Endothelial cell of umbilical vein (primary cell): ENCODE measurements around the gene EPHX1. TPM values are rescaled to one million over a fixed set of nuclear protein-coding genes. Genes with fewer than 3 reads are reported as not detected.

Source experiments
- BruUV-seq: library from RNA; stranded (reverse); fragments of 400-500 nt; replicated peaks from 2 replicates; lab custom pipeline; 2021; lab: Mats Ljungman, UMichigan
- CTCF ChIA-PET: fragments of 300-600, 350-600 bp; sonication (Branson Sonifier 250); formaldehyde crosslinking; loops from one replicate; lab custom pipeline; 2021; ENCODE audit warnings: antibody characterized with exemption, inconsistent platforms; lab: Charles Lee
- POLR2A ChIA-PET: fragments of 300-600, 350-600 bp; sonication (Branson Sonifier 250); formaldehyde crosslinking; loops from one replicate; lab custom pipeline; 2021; ENCODE audit warnings: antibody characterized with exemption, inconsistent platforms; lab: Charles Lee
- DNase-seq: peaks from one replicate; pipeline ENCODE4 v3.0.0-alpha.2; 2011; ENCODE audit warnings: low read depth, low spot score
- FAIRE-seq: peaks from 2 replicates; lab custom pipeline; 2011; peaks lifted over from hg19 to GRCh38; lab: Jason Lieb, UNC
- H2AFZ ChIP-seq: 2 replicates; pipeline ENCODE4 v1.6.0; 2012; ENCODE audit warnings: low read depth, low read length, control low read depth, inconsistent platforms
- H3K27ac ChIP-seq: 2 replicates; pipeline ENCODE4 v1.5.1; 2011; ENCODE audit warnings: low read depth, mild to moderate bottlenecking, control low read depth, low read length, moderate library complexity; ENCODE audit not compliant: insufficient read depth
- H3K27me3 ChIP-seq, 2 experiments: 2 replicates each; pipeline versions ENCODE4 v1.6.0 to v1.6.1; 2011; ENCODE audit warnings: low read length in 2 of 2, mixed read lengths in 1 of 2; ENCODE audit not compliant: control insufficient read depth in 2 of 2, insufficient read depth in 2 of 2
- H3K36me3 ChIP-seq, 2 experiments: 2 replicates in 1 of 2; 3 replicates in 1 of 2; pipeline ENCODE4 v1.5.1; 2011; ENCODE audit warnings: low read length in 2 of 2, mild to moderate bottlenecking in 1 of 2, moderate library complexity in 1 of 2; ENCODE audit not compliant: control insufficient read depth in 2 of 2, insufficient read depth in 2 of 2; ENCODE audit errors: extremely low read depth in 1 of 2
- H3K4me1 ChIP-seq: 3 replicates; pipeline ENCODE4 v1.5.1; 2011; ENCODE audit warnings: mild to moderate bottlenecking, low read length; ENCODE audit not compliant: control insufficient read depth, insufficient read depth; ENCODE audit errors: extremely low read depth
- H3K4me2 ChIP-seq: 2 replicates; pipeline ENCODE4 v1.6.1; 2011; ENCODE audit warnings: low read length, control low read depth, mixed read lengths; ENCODE audit not compliant: insufficient read depth
- H3K4me3 ChIP-seq, 3 experiments: fragments of 200-600 bp in 1 of 3; sonication (generic), shearing (Covaris generic) in 1 of 3; replicated peaks in 1 of 3; 2 replicates each; pipeline ENCODE4 v1.5.1; 2011 to 2016; ENCODE audit warnings: control low read depth in 3 of 3, low read length in 3 of 3, mild to moderate bottlenecking in 2 of 3, inconsistent platforms in 1 of 3, low read depth in 1 of 3, moderate library complexity in 1 of 3; ENCODE audit not compliant: insufficient read depth in 1 of 3
- H3K79me2 ChIP-seq: 2 replicates; pipeline ENCODE4 v1.6.0; 2012; ENCODE audit warnings: low read length, inconsistent platforms; ENCODE audit not compliant: control insufficient read depth, insufficient read depth
- H3K9ac ChIP-seq: replicated peaks from 2 replicates; pipeline ENCODE3; 2011; ENCODE audit warnings: low read length, control low read depth; ENCODE audit not compliant: insufficient read depth; ENCODE audit errors: extremely low read depth
- H3K9me1 ChIP-seq: replicated peaks from 3 replicates; pipeline ENCODE4 v1.6.0; 2011; ENCODE audit warnings: mild to moderate bottlenecking, low read length; ENCODE audit not compliant: control insufficient read depth, insufficient read depth; ENCODE audit errors: extremely low read depth
- H3K9me3 ChIP-seq: replicated peaks from 2 replicates; pipeline ENCODE4 v1.5.1; 2012; ENCODE audit warnings: low read length, inconsistent platforms; ENCODE audit not compliant: control insufficient read depth, insufficient read depth
- H4K20me1 ChIP-seq: replicated peaks from 2 replicates; pipeline ENCODE3; 2011; ENCODE audit warnings: mild to moderate bottlenecking, low read length; ENCODE audit not compliant: control insufficient read depth, insufficient read depth; ENCODE audit errors: extremely low read depth
- EZH2 ChIP-seq: IDR thresholded peaks from 2 replicates; pipeline ENCODE4 v1.6.1; 2012; ENCODE audit warnings: borderline replicate concordance, low read depth, mild to moderate bottlenecking, moderate library complexity, low read length, inconsistent platforms; ENCODE audit not compliant: severe bottlenecking
- FOS ChIP-seq: IDR thresholded peaks from 2 replicates; pipeline ENCODE4 v1.6.1; 2011; ENCODE audit warnings: mild to moderate bottlenecking, low read length, moderate library complexity, borderline replicate concordance; ENCODE audit not compliant: insufficient read depth
- GATA2 ChIP-seq: IDR thresholded peaks from 2 replicates; pipeline ENCODE4 v1.7.0; 2011; ENCODE audit warnings: low read depth, mild to moderate bottlenecking, moderate library complexity, mixed read lengths, low read length; ENCODE audit not compliant: insufficient read length, insufficient read depth
- JUN ChIP-seq: IDR thresholded peaks from 2 replicates; pipeline ENCODE4 v1.6.1; 2011; ENCODE audit warnings: borderline replicate concordance, low read depth; ENCODE audit not compliant: insufficient read length, insufficient read depth
- MYC ChIP-seq: IDR thresholded peaks from one replicate; pipeline ENCODE4 v1.6.1; 2011; ENCODE audit warnings: mild to moderate bottlenecking, low read depth, low read length
- POLR2A ChIP-seq: IDR thresholded peaks from 2 replicates; pipeline ENCODE4 v1.6.1; 2012; ENCODE audit warnings: low read depth, mild to moderate bottlenecking, control low read depth, low read length
- POLR2AphosphoS5 ChIP-seq: IDR thresholded peaks from 2 replicates; pipeline ENCODE4 v1.6.1; 2012; ENCODE audit warnings: low read depth, mild to moderate bottlenecking, control low read depth, low read length, moderate library complexity; ENCODE audit not compliant: insufficient read depth
- dilution Hi-C: fragments of 300-500 bp; cut with MboI; formaldehyde crosslinking; loops from one replicate; pipeline ENCODE4 v1.15.0; 2019; ENCODE audit warnings: low sequenced_read_pairs; ENCODE audit not compliant: extremely low pct_ligation_motif_present
- intact Hi-C: fragments of 100-400 bp; cut with micrococcal nuclease; formaldehyde crosslinking; loops from one replicate; pipeline ENCODE4 v1.10.0; 2022
- polyA plus RNA-seq, 4 experiments: library from polyadenylated mRNA; depleted of rRNA in 3 of 4; stranded (reverse) in 3 of 4; unstranded in 1 of 4; fragments of >200 nt; gene quantifications; 2 replicates each; pipeline versions ENCODE4 v1.2.1 to v1.2.3, GENCODE V29; 2011 to 2012; ENCODE audit warnings: missing spikeins in 1 of 4
- total RNA-seq: library from RNA; stranded (reverse); gene quantifications from 2 replicates; pipeline ENCODE4 v1.2.3, GENCODE V29; 2021
- TF ChIP-seq, protein P1 (sequence below), 2 donors: IDR thresholded peaks; 1 replicate in 1 of 2; 2 replicates in 1 of 2; pipeline ENCODE4 v1.5.1; 2011; ENCODE audit warnings: low read length in 2 of 2, mild to moderate bottlenecking in 2 of 2, moderate library complexity in 2 of 2, control low read depth in 1 of 2, inconsistent platforms in 1 of 2, low read depth in 1 of 2; ENCODE audit not compliant: insufficient read depth in 1 of 2; ENCODE audit errors: extremely low read depth in 1 of 2
- TF ChIP-seq, protein P2 (sequence below): IDR thresholded peaks from 2 replicates; pipeline ENCODE4 v1.6.1; 2011; ENCODE audit not compliant: insufficient read depth, insufficient read length

EPHX1 gene
- total and polyA plus RNA-seq, 2 donors (not counting 3 experiments of a cell fraction or from before 2014, with no cell fraction given), result 23.7 to 25.2 TPM

DNA sequence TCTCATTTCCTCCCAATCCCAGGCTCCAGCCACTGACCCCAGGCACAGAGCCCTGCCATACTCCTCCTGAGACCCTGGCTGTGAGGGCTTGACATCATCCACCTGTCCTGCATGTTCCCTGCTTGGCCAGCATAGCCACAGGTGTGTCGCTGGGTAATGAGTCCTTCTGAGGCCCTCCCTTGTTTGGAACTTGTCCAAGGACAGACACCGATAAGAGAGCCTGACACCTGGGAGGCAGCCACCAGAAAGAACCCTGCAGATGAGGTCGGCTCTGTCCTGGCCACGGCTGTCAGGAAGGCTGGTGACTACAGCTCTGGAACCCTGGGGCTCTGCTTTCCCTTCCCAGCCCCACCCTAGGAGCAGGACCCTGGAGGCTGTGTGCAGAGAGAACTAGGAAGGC is 37.7 kb downstream of the EPHX1 start:
- Histone ChIP-seq H3K9me1 (no peaks in the 10 kb centered on the region), H3K9ac (no peak overlapping the region), H3K27ac (no peak overlapping the region), H3K36me3 (peaks cover 0 to 7% of the 10 kb centered on the region in 2 experiments), H3K79me2 (no peaks in the 10 kb centered on the region), H3K4me3 (no peak overlapping the region), H3K9me3 (no peaks in the 10 kb centered on the region), H3K4me2 (no peak overlapping the region), H3K4me1 (no peaks in the 10 kb centered on the region), H3K27me3 (no peaks in the 10 kb centered on the region), H2AFZ (no peak overlapping the region), H4K20me1 (no peaks in the 10 kb centered on the region)
- POLR2A ChIA-PET, result no interaction called here
- FAIRE-seq (no peak), DNase-seq (no peak)
- dilution Hi-C loops, result no loop called here
- CTCF ChIA-PET, result interaction anchor here (0.5 to 3.7 kb wide), 6 partner anchors 17 to 373 kb away, joined by 3 to 29 read pairs (median 4); partner anchors contain the start of gene SRP9
- no peak for TF ChIP-seq FOS
- BruUV-seq, result no TSS peak
- intact Hi-C loops, result loop anchor here (5.0 kb wide), 1 partner anchor 65 kb away; no protein-coding TSS in a partner anchor

DNA sequence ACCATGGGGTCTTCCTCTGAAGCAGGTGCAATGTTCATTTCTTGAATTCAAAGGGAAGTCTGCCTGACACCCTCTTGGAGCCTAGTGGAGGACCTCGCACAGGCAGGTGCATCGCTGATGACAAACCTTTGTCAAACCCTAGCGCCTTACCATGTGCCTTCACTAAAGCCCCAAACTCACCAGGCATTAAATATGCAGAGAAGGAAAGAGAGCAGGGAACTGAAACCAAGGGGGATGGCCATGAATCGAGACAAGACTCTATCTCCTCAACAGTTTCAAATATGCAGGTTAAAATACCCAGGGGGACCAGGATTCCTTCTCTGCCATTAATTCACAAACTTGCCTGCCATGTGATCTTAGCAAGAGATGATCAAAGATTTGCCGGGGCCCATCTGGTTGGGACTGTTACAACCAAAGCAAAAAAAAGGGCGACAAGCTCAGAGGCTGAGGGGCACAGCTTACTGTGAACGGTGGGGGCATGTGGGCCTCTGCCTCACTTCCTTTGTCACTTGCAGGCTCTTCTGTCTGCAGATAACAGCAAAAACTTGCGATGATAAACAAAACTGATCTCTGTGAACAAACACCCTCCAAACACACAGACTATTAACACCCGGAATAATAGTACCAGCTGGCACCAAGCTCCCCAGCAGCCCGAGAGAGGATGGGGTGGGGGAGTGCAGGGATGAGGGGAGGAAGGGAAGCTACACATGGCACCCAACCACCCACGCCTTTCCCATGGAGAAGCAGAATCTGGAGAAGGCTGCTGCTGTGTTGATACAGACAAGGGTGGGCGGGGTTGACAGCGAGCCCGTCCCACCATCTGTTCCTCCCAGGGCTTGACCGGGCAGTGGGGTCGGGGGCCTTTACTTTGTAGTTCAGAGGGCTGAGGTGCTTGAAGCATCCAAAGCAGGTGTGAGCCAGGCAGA is 38.4 kb downstream of the EPHX1 start:
- BruUV-seq, result no TSS peak
- dilution Hi-C loops, result no loop called here
- Histone ChIP-seq H3K27ac (no peak overlapping the region), H3K4me2 (no peak overlapping the region), H3K27me3 (no peaks in the 10 kb centered on the region), H3K36me3 (peaks cover 0 to 7% of the 10 kb centered on the region in 2 experiments), H3K4me1 (no peaks in the 10 kb centered on the region), H3K4me3 (no peak overlapping the region), H3K79me2 (no peaks in the 10 kb centered on the region), H4K20me1 (no peaks in the 10 kb centered on the region), H3K9me3 (no peaks in the 10 kb centered on the region), H2AFZ (no peak overlapping the region), H3K9ac (no peak overlapping the region), H3K9me1 (no peaks in the 10 kb centered on the region)
- intact Hi-C loops, result loop anchor here (5.0 kb wide), 1 partner anchor 64 kb away; no protein-coding TSS in a partner anchor
- ChIA-PET CTCF (interaction anchor here (1.0 to 2.6 kb wide), 2 partner anchors 16 to 63 kb away, joined by 3 to 8 read pairs; no protein-coding TSS in a partner anchor), POLR2A (no interaction called here)
- TF ChIP-seq POLR2A (no peak), EZH2 (no peak), POLR2AphosphoS5 (no peak), JUN (no peak), GATA2 (no peak), MYC (no peak), FOS (no peak)
- TF ChIP-seq, protein P1, sequence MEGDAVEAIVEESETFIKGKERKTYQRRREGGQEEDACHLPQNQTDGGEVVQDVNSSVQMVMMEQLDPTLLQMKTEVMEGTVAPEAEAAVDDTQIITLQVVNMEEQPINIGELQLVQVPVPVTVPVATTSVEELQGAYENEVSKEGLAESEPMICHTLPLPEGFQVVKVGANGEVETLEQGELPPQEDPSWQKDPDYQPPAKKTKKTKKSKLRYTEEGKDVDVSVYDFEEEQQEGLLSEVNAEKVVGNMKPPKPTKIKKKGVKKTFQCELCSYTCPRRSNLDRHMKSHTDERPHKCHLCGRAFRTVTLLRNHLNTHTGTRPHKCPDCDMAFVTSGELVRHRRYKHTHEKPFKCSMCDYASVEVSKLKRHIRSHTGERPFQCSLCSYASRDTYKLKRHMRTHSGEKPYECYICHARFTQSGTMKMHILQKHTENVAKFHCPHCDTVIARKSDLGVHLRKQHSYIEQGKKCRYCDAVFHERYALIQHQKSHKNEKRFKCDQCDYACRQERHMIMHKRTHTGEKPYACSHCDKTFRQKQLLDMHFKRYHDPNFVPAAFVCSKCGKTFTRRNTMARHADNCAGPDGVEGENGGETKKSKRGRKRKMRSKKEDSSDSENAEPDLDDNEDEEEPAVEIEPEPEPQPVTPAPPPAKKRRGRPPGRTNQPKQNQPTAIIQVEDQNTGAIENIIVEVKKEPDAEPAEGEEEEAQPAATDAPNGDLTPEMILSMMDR (IDR thresholded peaks at IDR 0.05; ENCODE audit: extremely low read depth in 1 of 2, insufficient read depth in 1 of 2, low read depth in 1 of 2, low read length in 2 of 2), result no peak
- TF ChIP-seq, protein P2, sequence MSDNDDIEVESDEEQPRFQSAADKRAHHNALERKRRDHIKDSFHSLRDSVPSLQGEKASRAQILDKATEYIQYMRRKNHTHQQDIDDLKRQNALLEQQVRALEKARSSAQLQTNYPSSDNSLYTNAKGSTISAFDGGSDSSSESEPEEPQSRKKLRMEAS, result no peak
- DNase-seq (no peak), FAIRE-seq (no peak)
